Epithelial cell of proximal tubule (primary cell): ENCODE measurements around the gene KCNA1. TPM values are rescaled to one million over a fixed set of nuclear protein-coding genes. Genes with fewer than 3 reads are reported as not detected.

ENCODE experiments used
- DNase-seq: peaks from one replicate; pipeline ENCODE4 v3.0.0-alpha.2; 2011; ENCODE audit warnings: low read depth
- H3K4me3 ChIP-seq: 2 replicates; pipeline ENCODE4 v1.5.1; 2011; ENCODE audit warnings: low read depth, mild to moderate bottlenecking, low read length
- total RNA-seq: library from RNA; depleted of rRNA; stranded (reverse); fragments of >200 nt; gene quantifications from 2 replicates; pipeline ENCODE4 v1.2.3, GENCODE V29; 2015
- TF ChIP-seq, protein P1 (sequence below): conservative IDR thresholded peaks from 2 replicates; pipeline ENCODE4 v1.5.1; 2012; ENCODE audit warnings: low read depth, mild to moderate bottlenecking, low read length

The KCNA1 gene
- total RNA-seq, 1 donor from 2014 or later, result not detected

GRCh38 chr12:4958697-4959375, 49.1 kb downstream of the KCNA1 start:
- TF ChIP-seq, protein P1, sequence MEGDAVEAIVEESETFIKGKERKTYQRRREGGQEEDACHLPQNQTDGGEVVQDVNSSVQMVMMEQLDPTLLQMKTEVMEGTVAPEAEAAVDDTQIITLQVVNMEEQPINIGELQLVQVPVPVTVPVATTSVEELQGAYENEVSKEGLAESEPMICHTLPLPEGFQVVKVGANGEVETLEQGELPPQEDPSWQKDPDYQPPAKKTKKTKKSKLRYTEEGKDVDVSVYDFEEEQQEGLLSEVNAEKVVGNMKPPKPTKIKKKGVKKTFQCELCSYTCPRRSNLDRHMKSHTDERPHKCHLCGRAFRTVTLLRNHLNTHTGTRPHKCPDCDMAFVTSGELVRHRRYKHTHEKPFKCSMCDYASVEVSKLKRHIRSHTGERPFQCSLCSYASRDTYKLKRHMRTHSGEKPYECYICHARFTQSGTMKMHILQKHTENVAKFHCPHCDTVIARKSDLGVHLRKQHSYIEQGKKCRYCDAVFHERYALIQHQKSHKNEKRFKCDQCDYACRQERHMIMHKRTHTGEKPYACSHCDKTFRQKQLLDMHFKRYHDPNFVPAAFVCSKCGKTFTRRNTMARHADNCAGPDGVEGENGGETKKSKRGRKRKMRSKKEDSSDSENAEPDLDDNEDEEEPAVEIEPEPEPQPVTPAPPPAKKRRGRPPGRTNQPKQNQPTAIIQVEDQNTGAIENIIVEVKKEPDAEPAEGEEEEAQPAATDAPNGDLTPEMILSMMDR, result no peak
- no peak for DNase-seq
- no peak overlapping the region for H3K4me3 ChIP-seq

DNA sequence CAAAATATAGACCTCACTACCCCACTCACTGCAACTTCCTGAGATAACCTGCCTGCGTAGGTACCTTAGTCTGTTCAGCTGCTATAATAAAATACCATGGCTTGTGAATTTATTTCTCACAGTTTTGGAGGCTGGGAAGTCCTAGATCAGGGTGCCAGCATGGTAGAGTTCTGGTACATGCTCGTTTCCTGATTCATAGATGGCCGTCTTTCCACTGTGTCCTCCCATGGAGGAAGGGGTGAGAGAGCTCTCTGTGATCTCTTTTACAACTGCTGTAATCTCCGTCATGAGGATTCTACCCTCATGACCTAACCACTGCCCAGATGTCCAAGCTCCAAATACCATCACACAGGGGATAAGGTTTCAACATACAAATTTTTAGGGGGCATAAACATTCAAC, 49.7 kb downstream of the KCNA1 start:
- TF ChIP-seq, protein P1, result no peak
- DNase-seq, result no peak
- no peak overlapping the region for H3K4me3 ChIP-seq

GRCh38 chr12:4960030-4960429, 50.3 kb downstream of the KCNA1 start:
- H3K4me3 ChIP-seq, result no peak overlapping the region
- DNase-seq, result no peak
- TF ChIP-seq, protein P1, result no peak

DNA sequence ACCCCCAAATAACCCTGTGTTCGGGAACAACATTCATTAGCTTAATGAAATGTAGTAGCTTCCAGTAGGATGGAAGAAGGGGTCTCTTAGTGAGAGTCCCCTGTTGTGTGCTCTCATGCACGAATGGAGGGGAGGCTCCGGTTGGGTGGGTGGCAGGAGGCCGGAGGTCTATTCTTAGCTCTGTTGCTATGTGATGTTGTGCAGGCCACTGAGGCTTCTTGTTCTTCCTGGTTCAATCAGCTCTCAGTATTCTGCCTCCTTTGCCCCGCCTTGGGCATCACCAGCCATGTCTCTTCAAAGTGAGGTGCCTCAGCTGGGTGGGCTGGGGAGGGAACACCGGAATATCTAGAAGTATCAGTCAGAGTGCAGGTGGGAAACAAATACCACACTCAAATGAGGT, 50.8 kb downstream of the KCNA1 start:
- TF ChIP-seq, protein P1, result no peak
- DNase-seq, result no peak
- no peak overlapping the region for H3K4me3 ChIP-seq

DNA sequence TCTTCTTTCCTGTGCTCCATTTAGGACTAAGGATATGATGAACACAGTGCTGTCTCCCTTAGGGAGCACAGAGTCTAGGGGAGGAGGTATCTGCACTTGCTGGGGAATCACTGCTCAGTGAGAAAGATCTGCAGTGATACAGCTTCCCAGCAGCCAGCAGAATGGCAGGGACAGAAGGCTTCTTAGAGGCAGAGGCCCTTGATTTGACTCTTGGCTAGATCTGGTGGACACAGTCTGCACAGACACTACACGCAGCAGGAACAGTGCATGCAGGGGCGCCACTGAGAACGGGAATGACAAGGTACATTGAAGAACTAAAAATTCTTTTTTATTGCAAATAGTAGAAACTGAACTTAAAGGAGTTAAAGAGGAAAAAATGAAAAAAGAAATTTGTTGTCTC, 51.6 kb downstream of the KCNA1 start:
- no peak overlapping the region for H3K4me3 ChIP-seq
- DNase-seq, result no peak
- TF ChIP-seq, protein P1, result no peak

GRCh38 chr12:4962539-4963486, 53.1 kb downstream of the KCNA1 start:
- TF ChIP-seq, protein P1, result no peak
- no peak overlapping the region for H3K4me3 ChIP-seq
- no peak for DNase-seq

Other genes starting within 250 kb of the KCNA1 start
- 0.58 and 1.5 TPM in 2 replicates for gene GALNT8, start 189.5 kb upstream of the KCNA1 start, total RNA-seq
- not detected in 2 replicates for gene KCNA5, start 134.0 kb downstream of the KCNA1 start, total RNA-seq